Measurements from ENCODE around the gene GSAP.

GSAP gene

GRCh38 chr7:77326131-77326530 is 90.0 kb downstream of the GSAP start:
- no peak for DNase-seq

GRCh38 chr7:77321300-77321699 is 94.8 kb downstream of the GSAP start:
- no peak for DNase-seq

DNA sequence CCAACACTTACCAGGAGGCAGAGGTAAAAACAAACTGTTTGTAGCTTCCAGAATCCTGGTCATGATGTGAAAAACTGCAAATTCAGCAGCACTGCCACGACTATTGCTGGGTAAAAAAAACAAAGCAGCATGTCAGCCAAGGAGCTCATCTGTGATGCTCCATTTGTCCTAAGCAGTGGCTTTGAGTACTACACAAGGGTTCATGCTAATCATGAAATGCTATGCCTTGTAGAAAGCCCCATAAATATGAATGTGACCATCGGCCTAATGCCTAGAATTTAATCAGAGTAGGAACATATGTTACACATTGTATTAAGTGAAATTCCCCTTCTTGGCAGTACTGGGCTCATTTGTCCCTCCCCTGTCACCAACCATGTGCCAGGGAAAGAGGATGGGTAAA is 95.4 kb downstream of the GSAP start:
- no peak for DNase-seq

- DNase-seq: no peak
Measured at GRCh38 chr7:77320137-77320536, 96.0 kb downstream of the GSAP start.

DNA sequence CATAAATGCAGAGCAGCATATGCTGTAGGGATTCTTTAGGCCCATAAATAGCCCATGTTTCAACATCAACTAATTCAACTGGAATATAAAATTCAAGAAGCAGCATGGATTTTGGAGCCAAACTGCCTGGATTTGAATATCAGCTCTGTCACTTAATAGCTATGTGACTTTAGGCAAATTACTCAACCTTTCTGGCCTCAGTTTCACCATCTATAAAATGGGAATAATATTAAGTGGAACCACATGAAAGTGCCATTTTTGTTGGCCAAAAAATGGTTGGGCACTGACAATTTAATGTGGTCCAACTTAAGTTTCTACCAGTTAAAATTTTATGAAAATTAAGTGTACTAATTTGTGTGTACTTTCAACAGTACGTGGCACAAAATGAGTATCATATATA is 98.1 kb downstream of the GSAP start:
- no peak for DNase-seq

GRCh38 chr7:77316219-77316978 is 99.8 kb downstream of the GSAP start:
- DNase-seq: no peak

DNA sequence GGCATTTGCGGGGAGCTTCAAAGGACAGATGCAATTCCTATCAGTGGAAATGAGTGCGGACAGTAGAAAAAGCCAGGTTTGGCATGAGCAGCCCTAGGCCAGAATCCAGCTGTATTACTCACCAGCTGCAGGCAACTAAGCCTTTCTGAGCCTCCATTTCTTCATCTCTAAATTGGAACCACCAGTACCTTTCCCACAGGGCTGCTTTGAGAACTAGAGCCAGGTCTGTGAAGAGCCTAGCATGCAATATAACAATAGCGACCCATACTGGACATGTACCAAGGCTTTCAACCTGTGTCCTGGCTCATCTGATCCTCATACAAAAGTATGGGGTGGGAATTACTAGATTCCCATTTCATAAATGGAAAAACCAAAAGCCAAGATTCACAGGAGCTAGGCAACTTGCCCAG is 101.0 kb downstream of the GSAP start:
- no peak for DNase-seq

- no peak for DNase-seq
Measured at GRCh38 chr7:77313876-77314480, 102.2 kb downstream of the GSAP start.

DNA sequence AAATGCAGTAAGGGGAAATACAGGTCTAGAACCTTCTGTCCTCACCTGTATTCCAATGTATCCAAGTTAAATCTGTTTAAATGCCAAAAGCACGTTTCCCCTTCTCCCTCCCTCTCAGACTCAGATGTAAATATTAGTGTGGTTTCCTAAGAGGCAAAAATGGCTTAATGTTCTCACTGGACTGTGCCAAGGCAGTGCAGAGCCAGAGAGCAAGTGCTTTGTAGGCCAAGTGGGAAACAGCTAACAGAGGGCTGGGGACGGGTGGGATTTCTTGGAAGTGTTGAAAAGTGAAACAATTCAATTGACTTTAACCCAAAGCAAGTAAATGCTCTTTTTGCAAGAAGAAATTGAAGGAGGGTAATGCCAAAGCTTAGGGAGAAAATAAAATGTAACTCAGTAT is 103.1 kb downstream of the GSAP start:
- DNase-seq: no peak

DNA sequence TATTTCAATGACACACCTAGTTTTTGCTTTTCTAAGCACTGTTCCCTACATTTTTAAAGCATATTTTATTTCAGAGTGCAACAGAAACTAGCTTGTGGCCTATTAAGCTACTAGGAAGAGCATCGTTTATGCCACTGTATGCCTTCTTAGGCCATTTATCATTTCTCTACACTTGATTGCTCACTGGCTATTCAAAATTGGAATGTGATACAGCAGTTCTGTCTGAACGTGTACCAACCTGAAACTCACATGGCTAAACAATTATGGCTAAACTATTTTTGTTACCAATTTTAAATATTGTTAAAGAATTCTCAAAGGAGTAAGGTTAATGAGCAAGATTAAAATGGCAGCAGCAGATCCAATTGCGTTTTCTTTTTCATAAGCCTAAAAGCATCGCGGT is 105.2 kb downstream of the GSAP start:
- DNase-seq: no peak

DNA sequence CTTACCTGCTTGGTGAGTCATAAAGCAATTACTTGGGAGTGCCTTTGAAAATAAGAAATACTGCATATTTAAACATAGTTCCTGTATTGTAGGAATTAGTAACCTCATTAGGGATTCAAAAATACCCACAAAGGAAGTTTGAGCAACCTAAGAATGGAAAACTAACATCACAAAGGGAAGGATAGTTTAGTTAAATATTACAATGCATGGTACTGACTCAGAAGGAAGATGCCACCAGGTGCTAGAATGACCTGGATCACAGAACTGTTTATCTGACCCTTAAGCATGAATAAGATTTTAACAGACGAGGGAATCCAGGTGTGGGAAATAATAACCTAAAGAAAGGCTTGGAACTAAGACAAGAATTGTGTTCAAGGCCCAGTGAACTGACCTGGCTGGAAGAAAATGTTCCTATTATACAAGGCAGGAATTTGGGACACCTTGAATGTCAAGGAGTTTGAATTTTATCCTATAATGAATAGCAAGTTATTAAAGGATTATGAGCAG is 106.4 kb downstream of the GSAP start:
- no peak for DNase-seq

DNA sequence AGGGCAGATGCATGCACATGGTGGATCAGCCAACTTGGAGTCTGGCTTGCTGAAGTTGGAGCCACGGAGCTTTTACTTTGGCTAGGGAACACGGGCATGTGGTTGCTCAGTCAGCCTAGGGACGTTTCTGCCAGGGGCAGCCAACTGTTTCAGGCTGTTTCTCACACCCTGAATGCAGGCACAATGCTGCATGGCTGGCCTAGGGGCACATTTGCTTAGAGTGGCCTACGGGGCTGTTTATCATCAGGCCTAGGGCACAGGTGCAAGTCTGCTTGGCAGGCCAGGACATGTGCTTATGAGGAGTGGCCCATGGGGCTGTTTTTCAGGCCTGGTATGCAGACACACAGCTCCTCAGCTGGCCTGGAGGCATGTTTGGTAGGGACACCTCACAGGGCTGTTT is 107.4 kb downstream of the GSAP start:
- DNase-seq: no peak

- no peak for DNase-seq
Measured at GRCh38 chr7:77306231-77307067, 109.7 kb downstream of the GSAP start.

DNA sequence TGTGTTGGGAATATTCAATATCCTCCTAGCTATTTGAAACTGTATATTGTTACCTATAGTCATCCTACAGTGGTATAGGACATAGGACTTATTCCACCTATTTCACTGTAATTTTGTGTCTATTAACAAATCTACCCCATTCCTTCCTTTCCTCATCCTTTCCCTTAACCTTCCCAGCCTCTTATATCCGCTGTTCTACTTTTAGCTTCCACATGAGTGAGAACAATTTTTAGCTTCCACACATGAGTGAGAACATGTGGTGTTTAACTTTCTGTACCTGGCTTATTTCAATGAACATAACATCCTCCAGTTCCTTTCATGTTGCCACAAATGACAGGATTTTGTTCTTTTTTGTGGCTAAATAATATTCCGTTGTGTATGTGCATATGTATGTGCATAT is 120.6 kb downstream of the GSAP start:
- DNase-seq: no peak

GRCh38 chr7:77293046-77293445 is 123.1 kb downstream of the GSAP start:
- no peak for DNase-seq

DNA sequence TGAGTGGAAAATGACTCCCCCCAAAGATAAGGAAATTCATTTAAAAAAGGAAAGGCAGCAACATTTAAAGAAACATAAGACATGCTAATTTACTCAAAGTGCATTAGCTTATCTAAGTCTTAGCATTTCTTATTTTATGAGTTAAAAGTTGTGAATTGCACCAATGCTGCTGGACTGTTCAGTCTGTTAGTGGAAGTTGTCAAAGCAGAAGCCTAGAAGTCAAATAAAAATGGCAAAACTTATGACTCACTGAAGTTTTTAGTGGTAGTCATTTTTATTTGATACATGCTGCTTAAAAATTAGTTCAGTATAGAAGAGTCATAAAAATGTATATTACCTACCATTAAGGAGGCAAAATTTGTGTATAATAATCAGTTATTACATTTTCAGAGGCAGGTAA is 125.7 kb downstream of the GSAP start:
- no peak for DNase-seq

GRCh38 chr7:77289387-77289786 is 126.8 kb downstream of the GSAP start:
- no peak for DNase-seq

DNA sequence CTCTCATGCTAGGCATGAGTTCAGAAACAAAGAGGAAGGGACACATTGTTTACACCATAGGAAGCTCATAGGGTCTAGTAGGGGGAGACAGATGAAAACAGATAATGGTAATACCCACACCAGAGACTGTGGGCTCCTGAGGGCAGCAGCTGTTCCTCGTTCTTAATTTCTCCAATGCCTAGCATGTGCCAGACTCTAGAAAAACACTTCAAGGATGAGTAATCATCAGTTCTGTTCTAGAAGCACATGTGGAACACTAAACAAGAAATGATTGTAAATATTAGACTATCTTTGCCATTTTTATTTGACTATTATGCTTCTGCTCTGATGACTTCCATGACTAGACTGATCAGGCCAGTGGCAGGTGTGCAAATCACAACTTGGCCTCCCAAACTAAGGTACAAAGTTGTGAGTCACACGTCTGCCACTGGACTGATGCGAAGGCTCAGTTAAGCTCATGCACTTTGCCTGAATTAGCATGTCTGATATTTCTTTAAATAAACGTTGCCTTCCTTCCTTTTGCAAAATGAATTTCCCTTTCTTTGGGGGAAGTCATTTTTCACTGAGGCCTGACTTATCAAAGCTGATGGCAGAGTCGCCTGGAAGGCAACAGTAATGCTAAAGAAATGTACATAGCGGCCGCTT is 127.4 kb downstream of the GSAP start:
- no peak for DNase-seq

GRCh38 chr7:77284616-77285015 is 131.5 kb downstream of the GSAP start:
- no peak for DNase-seq

- DNase-seq: no peak
Measured at GRCh38 chr7:77284005-77284404, 132.1 kb downstream of the GSAP start.

DNA sequence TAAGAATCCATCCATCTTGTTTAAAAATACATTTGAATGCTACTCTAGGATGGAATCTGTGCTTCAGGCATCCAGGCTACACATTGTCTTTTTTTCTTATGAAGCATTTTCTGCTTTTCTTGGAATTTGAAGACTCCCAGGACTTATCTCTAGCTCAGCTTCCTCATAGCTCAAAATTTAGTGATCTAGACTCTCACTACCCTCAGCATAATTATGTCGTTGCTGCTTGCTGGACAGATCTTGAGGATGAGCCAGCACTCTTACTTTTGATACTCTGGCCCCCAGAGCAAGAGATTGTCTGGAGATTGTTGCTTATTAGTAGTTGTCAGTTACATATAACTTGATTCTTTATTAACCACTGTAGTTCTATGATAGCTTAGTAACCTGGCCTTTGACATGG is 133.3 kb downstream of the GSAP start:
- DNase-seq: no peak

DNA sequence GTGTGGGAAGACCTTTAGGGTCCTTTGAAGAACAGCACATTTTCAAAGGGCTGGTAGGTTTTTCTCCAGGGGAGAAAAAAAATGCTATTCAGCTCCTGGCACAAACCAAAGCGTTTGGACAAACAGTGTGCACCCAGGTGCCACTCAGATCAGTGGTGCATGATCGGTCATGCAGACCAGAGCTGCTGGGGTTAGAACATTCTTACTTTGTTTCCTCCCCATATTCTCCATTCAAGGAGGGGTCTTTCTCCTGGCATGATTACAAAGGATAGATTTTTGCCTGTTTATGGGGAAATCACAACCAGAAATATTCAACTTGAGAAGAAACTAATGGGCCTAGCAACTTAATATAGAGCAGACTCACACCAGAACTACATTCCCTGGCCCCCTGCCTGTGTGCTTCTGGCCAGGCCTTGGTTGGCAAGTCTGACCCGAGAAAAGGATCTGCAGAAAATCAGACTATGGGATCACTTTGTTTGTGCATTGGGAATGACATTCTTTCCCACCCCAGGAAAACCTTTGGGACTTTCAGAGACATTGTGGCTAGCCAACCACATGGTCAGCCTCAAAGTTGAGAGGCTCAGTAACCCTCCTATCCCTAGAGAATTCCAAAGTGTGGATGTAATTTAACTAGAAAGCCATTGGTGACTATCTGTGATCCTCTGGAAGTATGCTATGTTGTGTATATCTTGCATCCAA is 134.2 kb downstream of the GSAP start:
- DNase-seq: no peak

GRCh38 chr7:77276120-77276519 is 140.0 kb downstream of the GSAP start:
- no peak for DNase-seq
